IMR-90 (cell line): ENCODE measurements around the gene TTC28.
"Not testable (repeated sequence)": the region's sequence is repeated elsewhere in the genome, so short reads cannot be mapped to it uniquely, and the experiment has no call there.

ENCODE experiments used
- CEBPB ChIP-seq: IDR thresholded peaks from 2 replicates; pipeline ENCODE4 v1.6.1; 2012; ENCODE audit warnings: low read depth, low read length, improper control_type of control experiment
- CHD1 ChIP-seq: IDR thresholded peaks from 2 replicates; pipeline ENCODE4 v1.6.1; 2012; ENCODE audit warnings: low read depth, low read length, improper control_type of control experiment
- CTCF ChIP-seq: conservative IDR thresholded peaks from 2 replicates; pipeline ENCODE4 v1.5.1; 2012; ENCODE audit warnings: mild to moderate bottlenecking, low read depth, low read length, improper control_type of control experiment
- ELK1 ChIP-seq: fragments of 150-350 bp; IDR thresholded peaks from 2 replicates; pipeline ENCODE4 v1.6.1; 2016; ENCODE audit warnings: low read depth, mild to moderate bottlenecking, low read length, moderate library complexity, borderline replicate concordance
- MAFK ChIP-seq: IDR thresholded peaks from 2 replicates; pipeline ENCODE4 v1.6.1; 2012; ENCODE audit warnings: low read depth, low read length, improper control_type of control experiment
- MAZ ChIP-seq: IDR thresholded peaks from 2 replicates; pipeline ENCODE4 v1.6.1; 2012; ENCODE audit warnings: low read depth, mild to moderate bottlenecking, low read length, improper control_type of control experiment, moderate library complexity, borderline replicate concordance
- MXI1 ChIP-seq: IDR thresholded peaks from 2 replicates; pipeline ENCODE4 v1.6.1; 2012; ENCODE audit warnings: low read depth, mild to moderate bottlenecking, low read length, moderate library complexity, borderline replicate concordance
- NFE2L2 ChIP-seq: fragments of 150-350 bp; IDR thresholded peaks from 2 replicates; pipeline ENCODE4 v1.6.1; 2016; ENCODE audit warnings: low read depth, mild to moderate bottlenecking, low read length
- POLR2A ChIP-seq: IDR thresholded peaks from 2 replicates; pipeline ENCODE4 v1.6.1; 2012; ENCODE audit warnings: mild to moderate bottlenecking, low read depth, low read length
- RAD21 ChIP-seq: IDR thresholded peaks from 2 replicates; pipeline ENCODE4 v1.6.1; 2012; ENCODE audit warnings: low read length, improper control_type of control experiment
- RCOR1 ChIP-seq: IDR thresholded peaks from 2 replicates; pipeline ENCODE4 v1.6.1; 2012; ENCODE audit warnings: mild to moderate bottlenecking, low read length, improper control_type of control experiment; ENCODE audit not compliant: insufficient replicate concordance
- RFX5 ChIP-seq: IDR thresholded peaks from 2 replicates; pipeline ENCODE4 v1.8.0; 2012; ENCODE audit warnings: low read depth, mild to moderate bottlenecking, low read length, moderate library complexity
- SMC3 ChIP-seq: fragments of 150-350 bp; IDR thresholded peaks from 2 replicates; pipeline ENCODE4 v1.6.1; 2016; ENCODE audit warnings: low read depth, mild to moderate bottlenecking, antibody characterized with exemption, low read length, moderate library complexity
- USF2 ChIP-seq: fragments of 150-350 bp; IDR thresholded peaks from 2 replicates; pipeline ENCODE4 v1.6.1; 2017; ENCODE audit warnings: mild to moderate bottlenecking, antibody characterized with exemption, low read length, low read depth

- TF ChIP-seq USF2, CTCF, CEBPB, POLR2A, RCOR1, MXI1, MAFK, SMC3, RAD21, NFE2L2, ELK1, MAZ, RFX5, CHD1: not testable (repeated sequence)
Observed at GRCh38 chr22:28214750-28215149, 464.9 kb downstream of the TTC28 start.
